Measurements from ENCODE around the gene PTPRD. TPM values are rescaled to one million over a fixed set of nuclear protein-coding genes. Genes with fewer than 3 reads are reported as not detected.

PTPRD gene
- total and polyA plus RNA-seq, 2 experiments from 2014 or later = 11.5 to 58.0 TPM

DNA sequence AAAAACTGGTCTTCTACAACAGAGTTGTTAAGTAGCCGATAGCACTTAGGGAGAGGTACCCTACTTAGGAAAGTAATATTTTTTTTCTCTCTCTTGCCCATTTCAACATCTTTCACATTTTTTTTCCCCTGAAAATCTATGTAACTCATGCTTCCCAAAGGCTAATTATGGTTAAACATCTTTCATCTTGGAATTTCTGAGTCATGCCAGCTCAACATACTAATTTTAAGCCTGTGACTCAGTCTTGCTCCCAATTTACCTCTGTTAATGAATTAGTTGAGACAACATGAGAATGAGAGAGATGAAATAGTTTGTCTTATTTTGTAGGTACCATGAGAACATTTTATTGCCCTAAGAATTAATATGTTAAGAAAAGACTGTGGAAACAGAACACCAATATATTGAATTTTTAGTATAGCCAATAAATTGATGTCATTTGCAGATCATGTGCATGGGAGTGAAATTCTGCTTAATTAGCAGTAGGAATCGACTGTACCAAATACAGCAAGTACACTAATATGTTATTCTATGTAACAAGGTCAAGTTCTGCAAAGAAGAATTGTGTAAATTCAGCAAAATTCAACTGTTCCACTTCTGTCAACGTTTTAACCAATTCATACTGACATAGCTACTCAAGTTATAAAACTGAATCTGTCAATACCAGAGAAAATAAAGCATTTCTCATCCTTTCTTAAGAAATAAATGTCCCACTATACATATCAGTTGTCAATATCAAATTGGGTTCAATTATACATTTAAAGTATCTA, 550.0 kb downstream of the PTPRD start:
- ATAC-seq (no peak), DNase-seq (ENCODE audit: low spot score) (no peak)
- peaks cover 14% of the 10 kb centered on the region for H3K4me1 ChIP-seq (ENCODE audit: insufficient read depth)
- H3K27ac ChIP-seq (ENCODE audit: low read depth) = no peak overlapping the region
- H3K9me2 ChIP-seq (ENCODE audit: insufficient read depth) = no peaks in the 10 kb centered on the region
- no peaks in the 10 kb centered on the region for H3K36me3 Mint-ChIP-seq (ENCODE audit: low read depth)
- TF ChIP-seq, protein P1, sequence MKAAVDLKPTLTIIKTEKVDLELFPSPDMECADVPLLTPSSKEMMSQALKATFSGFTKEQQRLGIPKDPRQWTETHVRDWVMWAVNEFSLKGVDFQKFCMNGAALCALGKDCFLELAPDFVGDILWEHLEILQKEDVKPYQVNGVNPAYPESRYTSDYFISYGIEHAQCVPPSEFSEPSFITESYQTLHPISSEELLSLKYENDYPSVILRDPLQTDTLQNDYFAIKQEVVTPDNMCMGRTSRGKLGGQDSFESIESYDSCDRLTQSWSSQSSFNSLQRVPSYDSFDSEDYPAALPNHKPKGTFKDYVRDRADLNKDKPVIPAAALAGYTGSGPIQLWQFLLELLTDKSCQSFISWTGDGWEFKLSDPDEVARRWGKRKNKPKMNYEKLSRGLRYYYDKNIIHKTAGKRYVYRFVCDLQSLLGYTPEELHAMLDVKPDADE (IDR thresholded peaks at IDR 0.05) = no peak
- no peak for TF ChIP-seq NANOG (IDR thresholded peaks at IDR 0.05; ENCODE audit: borderline replicate concordance)
- no peak for TF ChIP-seq CREB1 (CRISPR knock-in tag; IDR thresholded peaks at IDR 0.05; ENCODE audit: low read depth)
- TF ChIP-seq JUNB (IDR thresholded peaks at IDR 0.05; ENCODE audit: unreplicated experiment) = no peak
- no peak for TF ChIP-seq POLR2AphosphoS5 (IDR thresholded peaks at IDR 0.05; ENCODE audit: low read depth)
- no peak for TF ChIP-seq EZH2 (IDR thresholded peaks at IDR 0.05; ENCODE audit: low read depth, unreplicated experiment)
- TF ChIP-seq, protein P2, sequence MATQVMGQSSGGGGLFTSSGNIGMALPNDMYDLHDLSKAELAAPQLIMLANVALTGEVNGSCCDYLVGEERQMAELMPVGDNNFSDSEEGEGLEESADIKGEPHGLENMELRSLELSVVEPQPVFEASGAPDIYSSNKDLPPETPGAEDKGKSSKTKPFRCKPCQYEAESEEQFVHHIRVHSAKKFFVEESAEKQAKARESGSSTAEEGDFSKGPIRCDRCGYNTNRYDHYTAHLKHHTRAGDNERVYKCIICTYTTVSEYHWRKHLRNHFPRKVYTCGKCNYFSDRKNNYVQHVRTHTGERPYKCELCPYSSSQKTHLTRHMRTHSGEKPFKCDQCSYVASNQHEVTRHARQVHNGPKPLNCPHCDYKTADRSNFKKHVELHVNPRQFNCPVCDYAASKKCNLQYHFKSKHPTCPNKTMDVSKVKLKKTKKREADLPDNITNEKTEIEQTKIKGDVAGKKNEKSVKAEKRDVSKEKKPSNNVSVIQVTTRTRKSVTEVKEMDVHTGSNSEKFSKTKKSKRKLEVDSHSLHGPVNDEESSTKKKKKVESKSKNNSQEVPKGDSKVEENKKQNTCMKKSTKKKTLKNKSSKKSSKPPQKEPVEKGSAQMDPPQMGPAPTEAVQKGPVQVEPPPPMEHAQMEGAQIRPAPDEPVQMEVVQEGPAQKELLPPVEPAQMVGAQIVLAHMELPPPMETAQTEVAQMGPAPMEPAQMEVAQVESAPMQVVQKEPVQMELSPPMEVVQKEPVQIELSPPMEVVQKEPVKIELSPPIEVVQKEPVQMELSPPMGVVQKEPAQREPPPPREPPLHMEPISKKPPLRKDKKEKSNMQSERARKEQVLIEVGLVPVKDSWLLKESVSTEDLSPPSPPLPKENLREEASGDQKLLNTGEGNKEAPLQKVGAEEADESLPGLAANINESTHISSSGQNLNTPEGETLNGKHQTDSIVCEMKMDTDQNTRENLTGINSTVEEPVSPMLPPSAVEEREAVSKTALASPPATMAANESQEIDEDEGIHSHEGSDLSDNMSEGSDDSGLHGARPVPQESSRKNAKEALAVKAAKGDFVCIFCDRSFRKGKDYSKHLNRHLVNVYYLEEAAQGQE (IDR thresholded peaks at IDR 0.05; ENCODE audit: unreplicated experiment) = no peak
- H2AFZ ChIP-seq = no peak overlapping the region
- H3K79me2 ChIP-seq (replicated peaks; ENCODE audit: insufficient read depth) = no peaks in the 10 kb centered on the region
- H3K36me3 ChIP-seq (ENCODE audit: insufficient read depth) = no peaks in the 10 kb centered on the region
- peaks cover 18% of the 10 kb centered on the region for H3K4me1 Mint-ChIP-seq
- no peak overlapping the region for H3K27ac Mint-ChIP-seq
- H3K4me3 Mint-ChIP-seq = no peak overlapping the region
- no peaks in the 10 kb centered on the region for H3K27me3 Mint-ChIP-seq (ENCODE audit: insufficient read depth, low read depth, poor library complexity)
- no peak overlapping the region for H3K4me2 ChIP-seq
- no peaks in the 10 kb centered on the region for H3K27me3 ChIP-seq (ENCODE audit: insufficient read depth)
- H3K9me3 Mint-ChIP-seq = no peaks in the 10 kb centered on the region
- no peak overlapping the region for H3K4me3 ChIP-seq
- H3F3A ChIP-seq (replicated peaks; ENCODE audit: low read depth) = no peaks in the 10 kb centered on the region
- H4K20me1 ChIP-seq (replicated peaks; ENCODE audit: insufficient read depth) = no peaks in the 10 kb centered on the region

DNA sequence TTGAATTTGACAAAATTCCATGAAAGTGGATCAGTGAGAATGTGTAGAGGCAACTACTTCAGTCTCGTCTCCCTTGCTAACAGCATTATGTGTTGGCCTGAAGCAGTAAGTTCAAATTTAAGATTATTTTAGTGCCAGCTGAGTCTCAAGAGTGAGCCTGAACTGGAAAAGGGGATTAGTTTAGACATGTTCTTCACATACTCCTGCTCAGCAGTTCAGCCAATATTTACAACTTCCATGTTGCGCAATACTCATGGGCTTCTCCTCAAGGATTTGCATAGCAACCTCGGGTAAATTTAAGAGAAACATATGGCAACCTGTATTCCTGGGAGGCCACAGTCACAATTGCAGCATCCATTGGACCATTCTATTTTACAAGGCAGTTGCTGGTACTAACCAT, 553.8 kb downstream of the PTPRD start:
- H3K9me3 Mint-ChIP-seq = no peaks in the 10 kb centered on the region
- Histone ChIP-seq H4K20me1 (replicated peaks; ENCODE audit: insufficient read depth) (no peaks in the 10 kb centered on the region), H3K4me2 (no peak overlapping the region), H3K4me3 (no peak overlapping the region), H3K36me3 (ENCODE audit: insufficient read depth) (no peaks in the 10 kb centered on the region), H3K79me2 (replicated peaks; ENCODE audit: insufficient read depth) (no peaks in the 10 kb centered on the region), H3K9me2 (ENCODE audit: insufficient read depth) (no peaks in the 10 kb centered on the region), H3K27me3 (ENCODE audit: insufficient read depth) (peaks cover 18% of the 10 kb centered on the region; the same call in 1 of the 2 replicates), H3K27ac (ENCODE audit: low read depth) (no peak overlapping the region), H3F3A (replicated peaks; ENCODE audit: low read depth) (no peaks in the 10 kb centered on the region), H3K4me1 (ENCODE audit: insufficient read depth) (peaks cover 14% of the 10 kb centered on the region), H2AFZ (no peak overlapping the region)
- peaks cover 18% of the 10 kb centered on the region for H3K4me1 Mint-ChIP-seq
- H3K27ac Mint-ChIP-seq = no peak overlapping the region
- no peaks in the 10 kb centered on the region for H3K36me3 Mint-ChIP-seq (ENCODE audit: low read depth)
- peaks cover 2% of the 10 kb centered on the region for H3K27me3 Mint-ChIP-seq (ENCODE audit: insufficient read depth, low read depth, poor library complexity)
- ATAC-seq = no peak
- H3K4me3 Mint-ChIP-seq = no peak overlapping the region
- DNase-seq (ENCODE audit: low spot score) = peak; percentile 15
- TF ChIP-seq POLR2AphosphoS5 (IDR thresholded peaks at IDR 0.05; ENCODE audit: low read depth) = no peak
- no peak for TF ChIP-seq ZNF114 (CRISPR knock-in tag; IDR thresholded peaks at IDR 0.05)
- TF ChIP-seq NANOG (IDR thresholded peaks at IDR 0.05; ENCODE audit: borderline replicate concordance) = no peak
- TF ChIP-seq EZH2 (IDR thresholded peaks at IDR 0.05; ENCODE audit: low read depth, unreplicated experiment) = no peak
- no peak for TF ChIP-seq JUNB (IDR thresholded peaks at IDR 0.05; ENCODE audit: unreplicated experiment)
- TF ChIP-seq, protein P3, sequence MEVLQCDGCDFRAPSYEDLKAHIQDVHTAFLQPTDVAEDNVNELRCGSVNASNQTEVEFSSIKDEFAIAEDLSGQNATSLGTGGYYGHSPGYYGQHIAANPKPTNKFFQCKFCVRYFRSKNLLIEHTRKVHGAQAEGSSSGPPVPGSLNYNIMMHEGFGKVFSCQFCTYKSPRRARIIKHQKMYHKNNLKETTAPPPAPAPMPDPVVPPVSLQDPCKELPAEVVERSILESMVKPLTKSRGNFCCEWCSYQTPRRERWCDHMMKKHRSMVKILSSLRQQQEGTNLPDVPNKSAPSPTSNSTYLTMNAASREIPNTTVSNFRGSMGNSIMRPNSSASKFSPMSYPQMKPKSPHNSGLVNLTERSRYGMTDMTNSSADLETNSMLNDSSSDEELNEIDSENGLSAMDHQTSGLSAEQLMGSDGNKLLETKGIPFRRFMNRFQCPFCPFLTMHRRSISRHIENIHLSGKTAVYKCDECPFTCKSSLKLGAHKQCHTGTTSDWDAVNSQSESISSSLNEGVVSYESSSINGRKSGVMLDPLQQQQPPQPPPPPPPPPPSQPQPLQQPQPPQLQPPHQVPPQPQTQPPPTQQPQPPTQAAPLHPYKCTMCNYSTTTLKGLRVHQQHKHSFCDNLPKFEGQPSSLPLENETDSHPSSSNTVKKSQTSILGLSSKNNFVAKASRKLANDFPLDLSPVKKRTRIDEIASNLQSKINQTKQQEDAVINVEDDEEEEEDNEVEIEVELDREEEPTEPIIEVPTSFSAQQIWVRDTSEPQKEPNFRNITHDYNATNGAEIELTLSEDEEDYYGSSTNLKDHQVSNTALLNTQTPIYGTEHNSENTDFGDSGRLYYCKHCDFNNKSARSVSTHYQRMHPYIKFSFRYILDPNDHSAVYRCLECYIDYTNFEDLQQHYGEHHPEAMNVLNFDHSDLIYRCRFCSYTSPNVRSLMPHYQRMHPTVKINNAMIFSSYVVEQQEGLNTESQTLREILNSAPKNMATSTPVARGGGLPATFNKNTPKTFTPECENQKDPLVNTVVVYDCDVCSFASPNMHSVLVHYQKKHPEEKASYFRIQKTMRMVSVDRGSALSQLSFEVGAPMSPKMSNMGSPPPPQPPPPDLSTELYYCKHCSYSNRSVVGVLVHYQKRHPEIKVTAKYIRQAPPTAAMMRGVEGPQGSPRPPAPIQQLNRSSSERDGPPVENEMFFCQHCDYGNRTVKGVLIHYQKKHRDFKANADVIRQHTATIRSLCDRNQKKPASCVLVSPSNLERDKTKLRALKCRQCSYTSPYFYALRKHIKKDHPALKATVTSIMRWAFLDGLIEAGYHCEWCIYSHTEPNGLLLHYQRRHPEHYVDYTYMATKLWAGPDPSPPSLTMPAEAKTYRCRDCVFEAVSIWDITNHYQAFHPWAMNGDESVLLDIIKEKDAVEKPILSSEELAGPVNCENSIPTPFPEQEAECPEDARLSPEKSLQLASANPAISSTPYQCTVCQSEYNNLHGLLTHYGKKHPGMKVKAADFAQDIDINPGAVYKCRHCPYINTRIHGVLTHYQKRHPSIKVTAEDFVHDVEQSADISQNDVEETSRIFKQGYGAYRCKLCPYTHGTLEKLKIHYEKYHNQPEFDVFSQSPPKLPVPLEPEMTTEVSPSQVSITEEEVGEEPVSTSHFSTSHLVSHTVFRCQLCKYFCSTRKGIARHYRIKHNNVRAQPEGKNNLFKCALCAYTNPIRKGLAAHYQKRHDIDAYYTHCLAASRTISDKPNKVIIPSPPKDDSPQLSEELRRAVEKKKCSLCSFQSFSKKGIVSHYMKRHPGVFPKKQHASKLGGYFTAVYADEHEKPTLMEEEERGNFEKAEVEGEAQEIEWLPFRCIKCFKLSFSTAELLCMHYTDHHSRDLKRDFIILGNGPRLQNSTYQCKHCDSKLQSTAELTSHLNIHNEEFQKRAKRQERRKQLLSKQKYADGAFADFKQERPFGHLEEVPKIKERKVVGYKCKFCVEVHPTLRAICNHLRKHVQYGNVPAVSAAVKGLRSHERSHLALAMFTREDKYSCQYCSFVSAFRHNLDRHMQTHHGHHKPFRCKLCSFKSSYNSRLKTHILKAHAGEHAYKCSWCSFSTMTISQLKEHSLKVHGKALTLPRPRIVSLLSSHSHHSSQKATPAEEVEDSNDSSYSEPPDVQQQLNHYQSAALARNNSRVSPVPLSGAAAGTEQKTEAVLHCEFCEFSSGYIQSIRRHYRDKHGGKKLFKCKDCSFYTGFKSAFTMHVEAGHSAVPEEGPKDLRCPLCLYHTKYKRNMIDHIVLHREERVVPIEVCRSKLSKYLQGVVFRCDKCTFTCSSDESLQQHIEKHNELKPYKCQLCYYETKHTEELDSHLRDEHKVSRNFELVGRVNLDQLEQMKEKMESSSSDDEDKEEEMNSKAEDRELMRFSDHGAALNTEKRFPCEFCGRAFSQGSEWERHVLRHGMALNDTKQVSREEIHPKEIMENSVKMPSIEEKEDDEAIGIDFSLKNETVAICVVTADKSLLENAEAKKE (CRISPR knock-in tag; IDR thresholded peaks at IDR 0.05) = no peak
